ENCODE measurements around the gene TEAD2. TPM values are rescaled to one million over a fixed set of nuclear protein-coding genes. Genes with fewer than 3 reads are reported as not detected.
A peak's percentile ranks its signal among the peaks of the same experiment; 100 is the strongest.

Gene TEAD2
- total and polyA plus RNA-seq, 9 of the 15 experiments (the other 6 are each of a cell fraction or from before 2014, with no cell fraction given): 1.6 to 27.0 (median 13.9) TPM

DNA sequence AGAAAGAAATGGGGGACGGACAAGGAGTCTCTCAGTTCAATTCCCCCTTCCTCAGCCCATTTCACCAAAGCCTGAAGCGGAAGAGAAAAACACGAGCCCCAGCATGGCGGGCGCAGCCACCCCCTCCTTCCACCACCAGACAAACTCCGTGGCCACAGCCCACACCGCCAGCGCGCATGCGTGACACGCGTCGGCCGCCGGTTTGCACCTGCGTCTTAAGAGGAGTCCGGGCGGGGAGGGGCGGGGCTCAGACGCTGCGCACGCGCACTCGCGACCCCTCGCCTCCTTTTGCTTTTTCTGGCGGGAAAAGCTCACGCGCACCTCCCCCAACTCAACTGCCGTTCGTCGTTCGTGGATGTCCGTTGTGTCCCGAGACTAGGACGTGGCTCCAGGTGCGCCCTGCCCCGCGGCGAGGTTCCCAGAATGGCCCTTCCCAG, 25.7 kb upstream of the TEAD2 start, which contains the start of gene KASH5 (continued):
- TF ChIP-seq USF2 (CRISPR knock-in tag; IDR thresholded peaks at IDR 0.05): no peak
- no peak for TF ChIP-seq RBM22 (IDR thresholded peaks at IDR 0.05; ENCODE audit: low read depth, low read length, poor library complexity, severe bottlenecking)
- no peak for TF ChIP-seq FOXJ2 (tag; IDR thresholded peaks at IDR 0.05)
- TF ChIP-seq HSF4 (CRISPR knock-in tag; IDR thresholded peaks at IDR 0.05; ENCODE audit: borderline replicate concordance): no peak
- peak; percentile 71 for TF ChIP-seq POLR2G (IDR thresholded peaks at IDR 0.05; ENCODE audit: low read depth, low read length)
- no peak for TF ChIP-seq ZNF717 (CRISPR knock-in tag; IDR thresholded peaks at IDR 0.05)
- peak in 1 of 2 experiments; percentile 39; a peak in 1 of 4 replicates for TF ChIP-seq MAZ (CRISPR knock-in tag; conservative IDR thresholded peaks at IDR 0.05 in 1 of 2, IDR thresholded peaks at IDR 0.05 in 1 of 2)
- TF ChIP-seq, protein P1, sequence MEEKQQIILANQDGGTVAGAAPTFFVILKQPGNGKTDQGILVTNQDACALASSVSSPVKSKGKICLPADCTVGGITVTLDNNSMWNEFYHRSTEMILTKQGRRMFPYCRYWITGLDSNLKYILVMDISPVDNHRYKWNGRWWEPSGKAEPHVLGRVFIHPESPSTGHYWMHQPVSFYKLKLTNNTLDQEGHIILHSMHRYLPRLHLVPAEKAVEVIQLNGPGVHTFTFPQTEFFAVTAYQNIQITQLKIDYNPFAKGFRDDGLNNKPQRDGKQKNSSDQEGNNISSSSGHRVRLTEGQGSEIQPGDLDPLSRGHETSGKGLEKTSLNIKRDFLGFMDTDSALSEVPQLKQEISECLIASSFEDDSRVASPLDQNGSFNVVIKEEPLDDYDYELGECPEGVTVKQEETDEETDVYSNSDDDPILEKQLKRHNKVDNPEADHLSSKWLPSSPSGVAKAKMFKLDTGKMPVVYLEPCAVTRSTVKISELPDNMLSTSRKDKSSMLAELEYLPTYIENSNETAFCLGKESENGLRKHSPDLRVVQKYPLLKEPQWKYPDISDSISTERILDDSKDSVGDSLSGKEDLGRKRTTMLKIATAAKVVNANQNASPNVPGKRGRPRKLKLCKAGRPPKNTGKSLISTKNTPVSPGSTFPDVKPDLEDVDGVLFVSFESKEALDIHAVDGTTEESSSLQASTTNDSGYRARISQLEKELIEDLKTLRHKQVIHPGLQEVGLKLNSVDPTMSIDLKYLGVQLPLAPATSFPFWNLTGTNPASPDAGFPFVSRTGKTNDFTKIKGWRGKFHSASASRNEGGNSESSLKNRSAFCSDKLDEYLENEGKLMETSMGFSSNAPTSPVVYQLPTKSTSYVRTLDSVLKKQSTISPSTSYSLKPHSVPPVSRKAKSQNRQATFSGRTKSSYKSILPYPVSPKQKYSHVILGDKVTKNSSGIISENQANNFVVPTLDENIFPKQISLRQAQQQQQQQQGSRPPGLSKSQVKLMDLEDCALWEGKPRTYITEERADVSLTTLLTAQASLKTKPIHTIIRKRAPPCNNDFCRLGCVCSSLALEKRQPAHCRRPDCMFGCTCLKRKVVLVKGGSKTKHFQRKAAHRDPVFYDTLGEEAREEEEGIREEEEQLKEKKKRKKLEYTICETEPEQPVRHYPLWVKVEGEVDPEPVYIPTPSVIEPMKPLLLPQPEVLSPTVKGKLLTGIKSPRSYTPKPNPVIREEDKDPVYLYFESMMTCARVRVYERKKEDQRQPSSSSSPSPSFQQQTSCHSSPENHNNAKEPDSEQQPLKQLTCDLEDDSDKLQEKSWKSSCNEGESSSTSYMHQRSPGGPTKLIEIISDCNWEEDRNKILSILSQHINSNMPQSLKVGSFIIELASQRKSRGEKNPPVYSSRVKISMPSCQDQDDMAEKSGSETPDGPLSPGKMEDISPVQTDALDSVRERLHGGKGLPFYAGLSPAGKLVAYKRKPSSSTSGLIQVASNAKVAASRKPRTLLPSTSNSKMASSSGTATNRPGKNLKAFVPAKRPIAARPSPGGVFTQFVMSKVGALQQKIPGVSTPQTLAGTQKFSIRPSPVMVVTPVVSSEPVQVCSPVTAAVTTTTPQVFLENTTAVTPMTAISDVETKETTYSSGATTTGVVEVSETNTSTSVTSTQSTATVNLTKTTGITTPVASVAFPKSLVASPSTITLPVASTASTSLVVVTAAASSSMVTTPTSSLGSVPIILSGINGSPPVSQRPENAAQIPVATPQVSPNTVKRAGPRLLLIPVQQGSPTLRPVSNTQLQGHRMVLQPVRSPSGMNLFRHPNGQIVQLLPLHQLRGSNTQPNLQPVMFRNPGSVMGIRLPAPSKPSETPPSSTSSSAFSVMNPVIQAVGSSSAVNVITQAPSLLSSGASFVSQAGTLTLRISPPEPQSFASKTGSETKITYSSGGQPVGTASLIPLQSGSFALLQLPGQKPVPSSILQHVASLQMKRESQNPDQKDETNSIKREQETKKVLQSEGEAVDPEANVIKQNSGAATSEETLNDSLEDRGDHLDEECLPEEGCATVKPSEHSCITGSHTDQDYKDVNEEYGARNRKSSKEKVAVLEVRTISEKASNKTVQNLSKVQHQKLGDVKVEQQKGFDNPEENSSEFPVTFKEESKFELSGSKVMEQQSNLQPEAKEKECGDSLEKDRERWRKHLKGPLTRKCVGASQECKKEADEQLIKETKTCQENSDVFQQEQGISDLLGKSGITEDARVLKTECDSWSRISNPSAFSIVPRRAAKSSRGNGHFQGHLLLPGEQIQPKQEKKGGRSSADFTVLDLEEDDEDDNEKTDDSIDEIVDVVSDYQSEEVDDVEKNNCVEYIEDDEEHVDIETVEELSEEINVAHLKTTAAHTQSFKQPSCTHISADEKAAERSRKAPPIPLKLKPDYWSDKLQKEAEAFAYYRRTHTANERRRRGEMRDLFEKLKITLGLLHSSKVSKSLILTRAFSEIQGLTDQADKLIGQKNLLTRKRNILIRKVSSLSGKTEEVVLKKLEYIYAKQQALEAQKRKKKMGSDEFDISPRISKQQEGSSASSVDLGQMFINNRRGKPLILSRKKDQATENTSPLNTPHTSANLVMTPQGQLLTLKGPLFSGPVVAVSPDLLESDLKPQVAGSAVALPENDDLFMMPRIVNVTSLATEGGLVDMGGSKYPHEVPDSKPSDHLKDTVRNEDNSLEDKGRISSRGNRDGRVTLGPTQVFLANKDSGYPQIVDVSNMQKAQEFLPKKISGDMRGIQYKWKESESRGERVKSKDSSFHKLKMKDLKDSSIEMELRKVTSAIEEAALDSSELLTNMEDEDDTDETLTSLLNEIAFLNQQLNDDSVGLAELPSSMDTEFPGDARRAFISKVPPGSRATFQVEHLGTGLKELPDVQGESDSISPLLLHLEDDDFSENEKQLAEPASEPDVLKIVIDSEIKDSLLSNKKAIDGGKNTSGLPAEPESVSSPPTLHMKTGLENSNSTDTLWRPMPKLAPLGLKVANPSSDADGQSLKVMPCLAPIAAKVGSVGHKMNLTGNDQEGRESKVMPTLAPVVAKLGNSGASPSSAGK (IDR thresholded peaks at IDR 0.05): peak; percentile 95
- no peak for TF ChIP-seq ATF7 (IDR thresholded peaks at IDR 0.05)
- no peak for TF ChIP-seq CBX8 (IDR thresholded peaks at IDR 0.05; ENCODE audit: borderline replicate concordance, extremely low read depth, low read depth, low read length, poor library complexity, severe bottlenecking)
- TF ChIP-seq CREBBP (IDR thresholded peaks at IDR 0.05; ENCODE audit: low read depth, low read length): no peak
- no peak for TF ChIP-seq KLF16 (IDR thresholded peaks at IDR 0.05)
- TF ChIP-seq HMG20A (CRISPR knock-in tag; conservative IDR thresholded peaks at IDR 0.05): no peak
- TF ChIP-seq TRIM28 (IDR thresholded peaks at IDR 0.05): no peak
- no peak for TF ChIP-seq DIDO1 (tag; IDR thresholded peaks at IDR 0.05; ENCODE audit: low read depth)
- no peak for TF ChIP-seq CREB1 (IDR thresholded peaks at IDR 0.05)
- no peak for TF ChIP-seq CREB1 (CRISPR knock-in tag; IDR thresholded peaks at IDR 0.05)
- TF ChIP-seq SAFB (IDR thresholded peaks at IDR 0.05; ENCODE audit: borderline replicate concordance, low read depth, low read length): peak; percentile 17; the same call in 1 of the 2 replicates

Measured in K562 (cell line).